ENCODE data around the gene RNASE2. TPM values are rescaled to one million over a fixed set of nuclear protein-coding genes. Genes with fewer than 3 reads are reported as not detected.
"Not testable (repeated sequence)": the region's sequence is repeated elsewhere in the genome, so short reads cannot be mapped to it uniquely, and the experiment has no call there.

The RNASE2 gene
- total RNA-seq, 1 donor from 2014 or later: not detected

DNA sequence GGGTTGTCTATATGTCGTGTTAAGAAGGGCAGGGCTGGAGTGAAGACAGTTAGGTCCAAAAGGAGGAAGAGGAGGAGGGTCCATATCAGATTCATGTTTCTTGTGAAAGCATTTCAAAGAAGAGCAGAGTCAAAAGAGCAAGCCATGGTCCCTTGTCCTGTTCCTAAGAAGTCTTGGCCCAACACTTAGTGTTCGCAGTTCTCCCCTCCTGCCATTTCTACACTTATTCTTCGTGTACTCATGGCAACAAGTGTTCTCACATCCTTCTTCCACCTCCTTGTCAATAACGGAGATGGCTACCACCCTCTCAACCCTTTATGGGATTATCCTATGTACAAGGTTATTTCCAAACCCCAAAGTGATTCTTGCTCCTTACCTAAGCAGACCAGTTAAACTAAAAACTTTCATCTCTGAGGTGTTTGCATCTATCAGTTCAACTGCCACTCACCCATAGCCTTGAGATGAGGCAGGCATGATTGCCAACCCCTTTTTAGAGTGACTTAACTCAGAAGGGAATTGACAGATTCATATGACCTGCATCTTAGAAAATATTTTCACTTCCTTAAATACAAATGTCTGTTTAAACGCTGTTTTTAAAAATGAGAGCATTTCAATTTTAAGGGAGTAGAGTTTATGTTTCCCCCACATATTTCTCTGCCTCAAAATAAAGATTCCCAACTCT is 19.8 kb upstream of the RNASE2 start:
- no peaks in the 10 kb centered on the region for H3K36me3 ChIP-seq
- no peaks in the 10 kb centered on the region for H3K9me3 ChIP-seq
- no peaks in the 10 kb centered on the region for H3K4me1 ChIP-seq
- H3K27ac ChIP-seq: no peak overlapping the region
- H3K27me3 ChIP-seq: no peaks in the 10 kb centered on the region
- DNase-seq (ENCODE audit: low spot score in 2 of 2): no peak
- intact Hi-C loops (cut with DNase I): no loop called here
- no peak overlapping the region for H3K4me3 ChIP-seq
- TF ChIP-seq, protein P1, sequence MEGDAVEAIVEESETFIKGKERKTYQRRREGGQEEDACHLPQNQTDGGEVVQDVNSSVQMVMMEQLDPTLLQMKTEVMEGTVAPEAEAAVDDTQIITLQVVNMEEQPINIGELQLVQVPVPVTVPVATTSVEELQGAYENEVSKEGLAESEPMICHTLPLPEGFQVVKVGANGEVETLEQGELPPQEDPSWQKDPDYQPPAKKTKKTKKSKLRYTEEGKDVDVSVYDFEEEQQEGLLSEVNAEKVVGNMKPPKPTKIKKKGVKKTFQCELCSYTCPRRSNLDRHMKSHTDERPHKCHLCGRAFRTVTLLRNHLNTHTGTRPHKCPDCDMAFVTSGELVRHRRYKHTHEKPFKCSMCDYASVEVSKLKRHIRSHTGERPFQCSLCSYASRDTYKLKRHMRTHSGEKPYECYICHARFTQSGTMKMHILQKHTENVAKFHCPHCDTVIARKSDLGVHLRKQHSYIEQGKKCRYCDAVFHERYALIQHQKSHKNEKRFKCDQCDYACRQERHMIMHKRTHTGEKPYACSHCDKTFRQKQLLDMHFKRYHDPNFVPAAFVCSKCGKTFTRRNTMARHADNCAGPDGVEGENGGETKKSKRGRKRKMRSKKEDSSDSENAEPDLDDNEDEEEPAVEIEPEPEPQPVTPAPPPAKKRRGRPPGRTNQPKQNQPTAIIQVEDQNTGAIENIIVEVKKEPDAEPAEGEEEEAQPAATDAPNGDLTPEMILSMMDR (IDR thresholded peaks at IDR 0.05): no peak

DNA sequence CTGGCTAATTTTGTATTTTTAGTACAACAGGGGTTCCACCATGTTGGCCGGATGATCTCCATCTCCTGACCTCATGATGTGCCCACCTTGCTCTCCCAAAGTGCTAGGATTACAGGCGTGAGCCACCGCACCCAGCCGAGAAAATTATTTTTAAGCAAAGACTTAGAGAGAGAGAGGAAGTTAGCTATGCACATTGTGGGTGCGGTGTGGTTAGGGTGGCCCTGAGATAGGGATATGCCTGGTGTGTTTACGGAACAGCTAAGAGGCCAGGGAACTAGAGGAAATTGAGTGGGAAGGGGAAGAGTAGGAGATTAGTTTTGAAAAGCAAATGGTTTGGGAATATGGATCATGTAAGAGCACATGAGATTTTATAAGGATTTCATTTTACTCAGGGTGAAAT is 10.1 kb upstream of the RNASE2 start:
- intact Hi-C loops (cut with DNase I); H3K36me3 ChIP-seq; H3K4me3 ChIP-seq; H3K27me3 ChIP-seq; H3K27ac ChIP-seq; H3K9me3 ChIP-seq; H3K4me1 ChIP-seq; DNase-seq (ENCODE audit: low spot score in 2 of 2): not testable (repeated sequence)

DNA sequence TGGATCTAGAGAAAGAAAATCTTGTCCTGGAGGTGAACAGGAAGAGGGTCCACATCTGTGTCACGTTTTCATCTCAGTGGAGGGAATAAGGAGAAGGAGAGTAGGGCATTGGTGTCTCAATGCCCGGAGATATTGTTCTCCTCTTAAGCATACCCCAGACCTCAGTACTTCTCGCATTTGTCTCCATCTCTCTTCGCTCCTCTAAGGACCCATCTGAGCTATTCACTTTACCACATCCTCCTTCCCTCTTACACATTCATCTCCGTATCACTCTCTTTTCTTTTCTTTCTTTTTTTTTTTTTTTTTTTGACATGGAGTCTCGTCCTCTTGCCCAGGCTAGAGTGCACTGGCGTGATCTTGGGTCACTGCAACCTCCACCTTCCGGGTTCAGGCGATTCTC is 8.6 kb upstream of the RNASE2 start:
- H3K36me3 ChIP-seq; H3K4me1 ChIP-seq; H3K4me3 ChIP-seq; H3K27ac ChIP-seq; H3K9me3 ChIP-seq; H3K27me3 ChIP-seq; intact Hi-C loops (cut with DNase I); DNase-seq (ENCODE audit: low spot score in 2 of 2): not testable (repeated sequence)

DNA sequence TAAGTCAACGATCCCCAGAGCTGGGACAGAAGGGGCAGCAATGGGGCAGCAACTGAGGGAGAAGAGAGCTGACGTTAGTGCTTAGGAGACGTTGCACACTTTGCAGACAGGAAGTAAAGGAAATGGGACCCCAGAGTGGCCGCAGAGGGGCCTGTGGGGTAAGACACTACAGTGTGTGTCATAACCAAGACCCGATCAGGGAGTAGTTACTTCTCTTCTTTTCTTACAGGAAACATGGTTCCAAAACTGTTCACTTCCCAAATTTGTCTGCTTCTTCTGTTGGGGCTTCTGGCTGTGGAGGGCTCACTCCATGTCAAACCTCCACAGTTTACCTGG is 219 bp downstream of the RNASE2 start:
- H3K4me3 ChIP-seq; H3K27ac ChIP-seq; DNase-seq (ENCODE audit: low spot score in 2 of 2); intact Hi-C loops (cut with DNase I); H3K4me1 ChIP-seq; H3K9me3 ChIP-seq; H3K27me3 ChIP-seq; H3K36me3 ChIP-seq: not testable (repeated sequence)

DNA sequence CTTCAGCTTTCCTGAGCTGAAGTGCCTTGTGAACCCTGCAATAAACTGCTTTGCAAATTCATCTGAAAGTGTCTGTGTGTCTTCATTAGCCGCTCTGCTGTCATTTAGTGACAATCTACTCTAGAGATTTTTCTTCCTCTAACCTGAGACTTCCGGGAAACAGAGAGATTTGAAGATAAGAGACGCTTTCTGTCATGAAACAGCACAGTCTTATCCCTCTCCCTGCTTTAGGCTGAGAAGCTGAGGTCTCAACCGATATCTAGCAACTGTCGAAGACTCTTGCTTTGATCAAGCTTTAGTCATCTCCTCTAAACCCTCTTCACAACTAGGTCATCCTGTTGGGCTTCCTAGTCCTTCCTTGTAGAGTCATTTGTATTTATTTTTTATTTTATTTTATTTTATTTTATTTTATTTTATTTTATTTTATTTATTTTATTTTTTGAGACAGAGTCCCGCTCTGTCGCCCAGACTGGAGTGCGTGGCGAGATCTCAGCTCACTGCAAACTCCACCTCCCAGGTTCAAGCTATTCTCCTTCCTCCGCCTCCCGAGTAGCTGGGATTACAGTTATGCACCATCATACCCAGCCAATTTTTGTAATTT is 1.2 kb downstream of the RNASE2 start:
- intact Hi-C loops (cut with DNase I): no loop called here
- H3K27me3 ChIP-seq: no peaks in the 10 kb centered on the region
- no peaks in the 10 kb centered on the region for H3K4me1 ChIP-seq
- DNase-seq (ENCODE audit: low spot score in 2 of 2): no peak
- H3K36me3 ChIP-seq: no peaks in the 10 kb centered on the region
- TF ChIP-seq, protein P1 (IDR thresholded peaks at IDR 0.05): no peak
- H3K9me3 ChIP-seq: no peaks in the 10 kb centered on the region
- no peak overlapping the region for H3K27ac ChIP-seq
- H3K4me3 ChIP-seq: no peak overlapping the region

DNA sequence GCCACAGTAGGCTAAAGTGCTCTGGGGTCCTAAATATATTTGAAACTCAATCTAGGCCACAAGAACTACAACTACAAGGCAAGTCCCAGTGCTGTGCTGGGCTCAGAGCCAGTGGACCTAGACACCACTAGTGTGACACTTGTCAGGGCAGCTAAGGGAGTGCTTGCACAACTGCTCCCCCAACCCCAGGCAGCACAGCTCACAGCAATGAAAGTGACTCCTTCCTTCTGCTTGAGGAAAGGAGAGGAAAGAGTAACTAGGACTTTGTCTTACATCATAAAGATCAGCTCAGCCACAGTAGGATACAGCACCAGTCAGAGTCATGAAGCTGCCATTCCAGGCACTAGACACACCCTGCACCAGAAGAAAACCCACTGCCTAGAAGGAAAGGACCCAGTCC is 3.7 kb downstream of the RNASE2 start:
- H3K36me3 ChIP-seq; H3K4me3 ChIP-seq; H3K4me1 ChIP-seq; H3K27ac ChIP-seq; H3K27me3 ChIP-seq; intact Hi-C loops (cut with DNase I); H3K9me3 ChIP-seq; DNase-seq (ENCODE audit: low spot score in 2 of 2): not testable (repeated sequence)

DNA sequence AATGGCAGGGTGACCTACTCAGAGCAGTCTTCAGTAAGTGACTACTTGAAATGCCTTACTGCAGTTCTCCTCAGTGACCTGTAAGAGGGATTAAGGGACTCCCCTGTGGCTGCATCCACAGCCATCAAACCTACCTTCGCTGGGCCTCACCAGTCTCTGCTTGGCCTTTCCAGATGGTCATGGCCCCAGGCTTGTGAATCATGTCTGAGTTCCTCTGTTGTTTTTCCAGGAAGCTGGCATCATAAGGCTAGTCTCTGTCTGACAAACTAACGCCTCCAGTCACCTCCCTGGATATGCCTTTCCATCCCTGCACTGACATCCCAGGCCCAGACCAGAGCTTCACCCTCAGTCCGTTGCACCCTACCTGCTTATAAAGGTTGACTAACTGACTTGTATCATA is 14.0 kb downstream of the RNASE2 start:
- Histone ChIP-seq H3K36me3 (no peaks in the 10 kb centered on the region), H3K27me3 (no peaks in the 10 kb centered on the region), H3K4me3 (no peak overlapping the region), H3K4me1 (peaks cover 0 to 1% of the 10 kb centered on the region in 2 donors), H3K9me3 (no peaks in the 10 kb centered on the region), H3K27ac (no peak overlapping the region)
- intact Hi-C loops (cut with DNase I): no loop called here
- TF ChIP-seq, protein P1 (IDR thresholded peaks at IDR 0.05): no peak
- DNase-seq (ENCODE audit: low spot score in 2 of 2): no peak

DNA sequence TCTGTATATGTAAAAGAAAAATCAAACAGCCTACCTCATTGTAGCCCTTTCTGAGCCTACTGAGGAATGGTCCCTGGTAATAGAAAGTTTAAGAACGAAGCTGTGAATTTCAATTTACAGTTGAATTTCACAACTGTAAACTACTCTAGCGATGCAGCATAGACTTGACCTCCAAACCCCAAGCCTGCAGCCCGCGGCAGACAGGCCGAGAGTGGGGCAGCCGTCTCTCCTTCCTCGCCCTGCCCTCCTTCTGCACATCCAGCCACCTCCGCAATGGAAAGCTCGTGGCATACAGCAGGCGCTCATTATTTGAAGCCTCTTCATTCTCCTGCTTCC is 15.3 kb downstream of the RNASE2 start:
- Histone ChIP-seq H3K4me1 (peaks cover 0 to 5% of the 10 kb centered on the region in 2 donors), H3K36me3 (no peaks in the 10 kb centered on the region), H3K27me3 (no peaks in the 10 kb centered on the region), H3K9me3 (no peaks in the 10 kb centered on the region), H3K27ac (peak overlapping the region; percentile 80 to 85), H3K4me3 (peak overlapping the region; percentile 58 to 75)
- DNase-seq (ENCODE audit: low spot score in 2 of 2): no peak
- intact Hi-C loops (cut with DNase I): loop anchor here (2.0 to 5.0 kb wide), 3 partner anchors 288 to 358 kb away; no protein-coding TSS in a partner anchor
- TF ChIP-seq, protein P1 (IDR thresholded peaks at IDR 0.05): no peak
